ENCODE data around the gene MIF. TPM values are rescaled to one million over a fixed set of nuclear protein-coding genes. Genes with fewer than 3 reads are reported as not detected.
A peak's percentile ranks its signal among the peaks of the same experiment; 100 is the strongest.
"Not testable (repeated sequence)": the region's sequence is repeated elsewhere in the genome, so short reads cannot be mapped to it uniquely, and the experiment has no call there.

MIF gene
- total and polyA plus RNA-seq, 2 experiments from 2014 or later: 335 to 2,233 TPM

DNA sequence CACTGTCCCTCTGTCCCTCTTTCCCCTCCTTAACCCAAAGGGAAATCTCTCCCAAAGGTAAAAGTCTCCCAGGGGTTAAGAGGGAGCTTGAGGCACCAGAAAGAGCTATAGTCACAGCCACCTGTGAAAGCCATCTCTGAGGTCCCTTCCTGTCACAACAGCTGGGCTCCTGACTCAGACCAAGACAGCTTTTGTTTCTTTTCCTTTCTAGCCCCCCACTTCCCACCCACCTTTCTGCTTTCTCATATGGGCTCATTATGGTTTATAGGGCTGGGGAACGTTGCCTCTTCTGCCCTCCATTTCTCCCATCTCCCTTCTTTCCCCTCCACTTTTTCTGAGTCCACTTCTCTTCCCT lies 19.1 kb downstream of the MIF start:
- 0% methylated on average over 1 of the region's 1 CpG for WGBS, 2 experiments (ENCODE audit: low coverage in 1 of 2, low lambda C conversion rate in 2 of 2, missing lambda C conversion rate in 2 of 2)
- H3K36me3 ChIP-seq (ENCODE audit: low read depth): no peaks in the 10 kb centered on the region
- H3K9me2 ChIP-seq (ENCODE audit: insufficient read depth): no peaks in the 10 kb centered on the region
- no peaks in the 10 kb centered on the region for H3K79me2 ChIP-seq (ENCODE audit: insufficient read depth)
- peak overlapping the region; percentile 75 for H3K27ac ChIP-seq
- H3K27me3 ChIP-seq (replicated peaks; ENCODE audit: insufficient read depth): no peaks in the 10 kb centered on the region
- no peaks in the 10 kb centered on the region for H3K9me3 ChIP-seq (ENCODE audit: low read depth)
- no peak for DNase-seq
- in situ Hi-C loops (cut with MboI): no loop called here
- peak overlapping the region; percentile 85 for H3K4me2 ChIP-seq (ENCODE audit: unreplicated experiment)
- peaks cover 17% of the 10 kb centered on the region for H3F3A ChIP-seq (ENCODE audit: insufficient read depth)
- H3K9ac ChIP-seq: peak overlapping the region; percentile 89
- TF ChIP-seq EZH2phosphoT487 (IDR thresholded peaks at IDR 0.05; ENCODE audit: insufficient read depth, low read depth) (no peak), EZH2 (IDR thresholded peaks at IDR 0.05; ENCODE audit: insufficient read depth, poor library complexity, severe bottlenecking) (no peak)
- H3K4me1 ChIP-seq (ENCODE audit: insufficient read depth): peaks cover 6% of the 10 kb centered on the region
- H3K4me3 ChIP-seq: peak overlapping the region; percentile 86
- H4K20me1 ChIP-seq (ENCODE audit: insufficient read depth): no peaks in the 10 kb centered on the region
- peak overlapping the region; percentile 87 for H2AFZ ChIP-seq

DNA sequence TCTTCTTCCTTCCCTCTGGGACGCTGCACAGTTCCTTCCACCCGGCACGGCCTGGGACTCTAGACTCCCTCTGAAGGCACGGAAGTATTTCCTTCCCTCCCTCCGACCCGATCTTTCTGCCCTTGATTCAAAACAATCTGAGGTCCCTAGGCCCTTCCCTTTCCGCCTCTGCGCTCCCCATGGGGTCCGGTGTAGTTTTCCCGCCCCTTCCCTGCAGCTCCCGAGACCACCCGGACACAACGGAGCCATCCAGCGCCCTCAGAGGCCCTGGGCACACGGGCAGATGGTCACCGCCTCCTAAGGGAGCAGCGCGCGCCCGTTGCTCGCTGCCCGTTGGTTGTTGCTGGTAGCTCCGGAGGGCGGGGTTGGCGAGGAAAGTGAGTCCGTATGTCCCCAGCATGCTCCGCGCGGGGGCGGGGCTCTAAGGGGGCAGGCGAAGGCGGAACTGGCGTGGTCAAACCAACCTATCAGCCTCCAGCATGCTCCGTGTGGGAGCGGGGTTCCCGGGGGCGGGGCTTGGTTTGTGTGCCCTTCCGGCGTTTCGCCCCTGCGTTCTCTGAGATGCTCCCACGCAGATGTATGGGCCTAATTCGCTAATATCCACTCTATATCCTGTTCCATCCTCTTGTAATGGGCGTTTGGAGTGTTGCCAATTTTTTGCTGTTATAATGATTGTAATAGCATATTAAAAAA lies 19.6 kb downstream of the MIF start:
- H3K9me3 ChIP-seq (ENCODE audit: low read depth): no peaks in the 10 kb centered on the region
- no peaks in the 10 kb centered on the region for H3K27me3 ChIP-seq (replicated peaks; ENCODE audit: insufficient read depth)
- peak overlapping the region; percentile 86 for H3K4me3 ChIP-seq
- peak; percentile 100 for DNase-seq
- H3K9ac ChIP-seq: peak overlapping the region; percentile 89
- no peaks in the 10 kb centered on the region for H4K20me1 ChIP-seq (ENCODE audit: insufficient read depth)
- H3K4me2 ChIP-seq (ENCODE audit: unreplicated experiment): peak overlapping the region; percentile 85
- TF ChIP-seq EZH2 (IDR thresholded peaks at IDR 0.05; ENCODE audit: insufficient read depth, poor library complexity, severe bottlenecking): no peak
- TF ChIP-seq EZH2phosphoT487 (IDR thresholded peaks at IDR 0.05; ENCODE audit: insufficient read depth, low read depth): no peak
- H3K27ac ChIP-seq: peak overlapping the region; percentile 75
- no peaks in the 10 kb centered on the region for H3K79me2 ChIP-seq (ENCODE audit: insufficient read depth)
- H3K4me1 ChIP-seq (ENCODE audit: insufficient read depth): peaks cover 6% of the 10 kb centered on the region
- H2AFZ ChIP-seq: peak overlapping the region; percentile 87
- 1% methylated on average over 44 of the region's 44 CpGs for WGBS, 2 experiments (ENCODE audit: low coverage in 1 of 2, low lambda C conversion rate in 2 of 2, missing lambda C conversion rate in 2 of 2)
- H3F3A ChIP-seq (ENCODE audit: insufficient read depth): peaks cover 17% of the 10 kb centered on the region
- H3K9me2 ChIP-seq (ENCODE audit: insufficient read depth): no peaks in the 10 kb centered on the region
- H3K36me3 ChIP-seq (ENCODE audit: low read depth): no peaks in the 10 kb centered on the region
- in situ Hi-C loops (cut with MboI): no loop called here

DNA sequence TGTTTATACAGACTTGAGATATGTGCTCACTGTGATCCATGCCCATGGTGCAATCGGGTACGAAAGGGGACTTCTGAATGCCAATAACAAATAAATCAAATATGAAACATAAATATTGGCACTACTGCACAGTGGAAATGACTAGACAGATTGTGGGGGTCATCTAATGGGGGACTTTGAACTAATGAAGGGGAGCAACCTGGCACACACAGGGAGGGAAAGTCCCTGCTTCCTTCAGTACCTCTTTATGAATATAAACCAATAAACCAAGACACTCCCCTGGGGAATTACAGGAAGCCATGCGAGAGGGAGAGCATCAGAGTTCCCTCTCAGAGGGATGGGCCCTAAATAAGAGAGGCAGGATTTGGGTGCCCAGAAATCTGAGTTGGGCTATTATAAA lies 21.1 kb downstream of the MIF start:
- H3K27ac ChIP-seq: no peak overlapping the region
- H3K4me2 ChIP-seq (ENCODE audit: unreplicated experiment): no peak overlapping the region
- WGBS, 2 experiments (ENCODE audit: low coverage in 1 of 2, low lambda C conversion rate in 2 of 2, missing lambda C conversion rate in 2 of 2): 83 to 86% methylated on average over 3 of the region's 3 CpGs
- in situ Hi-C loops (cut with MboI): no loop called here
- H3K36me3 ChIP-seq (ENCODE audit: low read depth): no peaks in the 10 kb centered on the region
- no peaks in the 10 kb centered on the region; the same call in 1 of the 2 replicates for H3K79me2 ChIP-seq (ENCODE audit: insufficient read depth)
- H3K9me2 ChIP-seq (ENCODE audit: insufficient read depth): no peaks in the 10 kb centered on the region
- H3K9me3 ChIP-seq (ENCODE audit: low read depth): no peaks in the 10 kb centered on the region
- no peak overlapping the region for H3K4me3 ChIP-seq
- peaks cover 17% of the 10 kb centered on the region for H3F3A ChIP-seq (ENCODE audit: insufficient read depth)
- peaks cover 6% of the 10 kb centered on the region for H3K4me1 ChIP-seq (ENCODE audit: insufficient read depth)
- DNase-seq: no peak
- H4K20me1 ChIP-seq (ENCODE audit: insufficient read depth): no peaks in the 10 kb centered on the region
- no peak overlapping the region for H3K9ac ChIP-seq
- TF ChIP-seq EZH2phosphoT487 (IDR thresholded peaks at IDR 0.05; ENCODE audit: insufficient read depth, low read depth) (no peak), EZH2 (IDR thresholded peaks at IDR 0.05; ENCODE audit: insufficient read depth, poor library complexity, severe bottlenecking) (no peak)
- no peak overlapping the region for H2AFZ ChIP-seq
- no peaks in the 10 kb centered on the region for H3K27me3 ChIP-seq (replicated peaks; ENCODE audit: insufficient read depth)

DNA sequence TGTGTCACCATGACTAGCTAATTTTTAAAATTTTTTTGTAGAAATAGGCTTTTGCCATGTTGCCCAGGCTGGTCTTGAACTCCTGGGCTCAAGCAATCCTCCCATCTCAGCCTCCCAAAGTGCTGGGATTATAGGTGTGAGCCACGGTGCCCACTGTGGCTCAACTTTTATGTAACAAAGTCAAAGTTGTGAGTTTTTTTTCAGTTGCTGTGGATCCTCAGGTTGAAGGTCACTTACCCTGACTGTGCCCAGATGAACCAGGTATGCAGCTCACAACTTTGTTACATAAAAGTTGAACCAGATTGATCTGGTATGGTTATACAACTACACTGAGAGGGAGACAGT lies 26.1 kb downstream of the MIF start:
- H3K27ac ChIP-seq; DNase-seq; H3K9me2 ChIP-seq (ENCODE audit: insufficient read depth); H3K27me3 ChIP-seq (replicated peaks; ENCODE audit: insufficient read depth); H3K36me3 ChIP-seq (ENCODE audit: low read depth); H3K4me1 ChIP-seq (ENCODE audit: insufficient read depth); H3K79me2 ChIP-seq (ENCODE audit: insufficient read depth); H2AFZ ChIP-seq; H3K9me3 ChIP-seq (ENCODE audit: low read depth); H3K4me2 ChIP-seq (ENCODE audit: unreplicated experiment); H3F3A ChIP-seq (ENCODE audit: insufficient read depth); H4K20me1 ChIP-seq (ENCODE audit: insufficient read depth); H3K4me3 ChIP-seq; in situ Hi-C loops (cut with MboI); H3K9ac ChIP-seq: not testable (repeated sequence)
- WGBS, 2 experiments (ENCODE audit: low coverage in 1 of 2, low lambda C conversion rate in 2 of 2, missing lambda C conversion rate in 2 of 2): 86 to 94% methylated on average over 1 of the region's 1 CpG

DNA sequence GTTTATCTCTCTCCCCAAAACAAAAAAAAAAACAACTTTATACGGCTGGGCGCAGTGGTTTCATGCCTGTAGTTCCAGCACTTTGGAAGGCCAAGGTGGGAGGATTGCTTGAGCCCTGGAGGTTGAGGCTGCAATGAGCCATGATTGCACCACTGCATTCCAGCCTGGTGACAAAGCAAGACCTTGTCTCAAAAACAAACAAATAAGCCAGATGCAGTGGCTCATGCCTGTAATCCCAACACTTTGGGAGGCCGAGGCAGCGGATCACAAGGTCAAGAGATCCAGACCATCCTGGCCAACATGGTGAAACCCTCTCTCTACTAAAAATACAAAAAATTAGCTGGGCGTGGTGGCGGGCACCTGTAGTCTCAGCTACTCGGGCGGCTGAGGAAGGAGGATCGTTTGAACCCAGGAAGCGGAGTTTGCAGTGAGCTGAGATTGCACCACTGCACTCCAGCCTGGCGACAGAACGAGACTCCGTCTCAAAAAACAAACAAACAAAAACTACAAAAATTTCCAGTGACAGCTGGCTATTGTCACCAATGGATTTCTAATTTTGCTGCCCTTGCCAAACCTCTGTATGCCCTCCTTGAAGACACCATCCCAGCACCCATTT lies 27.5 kb downstream of the MIF start:
- H3K4me3 ChIP-seq, H2AFZ ChIP-seq: not testable (repeated sequence)
- WGBS, 2 experiments (ENCODE audit: low coverage in 1 of 2, low lambda C conversion rate in 2 of 2, missing lambda C conversion rate in 2 of 2): 86 to 97% methylated on average over 13 of the region's 13 CpGs

More for the DNA sequence above, 27.5 kb downstream of the MIF start:
- H3F3A ChIP-seq (ENCODE audit: insufficient read depth); H3K27me3 ChIP-seq (replicated peaks; ENCODE audit: insufficient read depth); H3K4me1 ChIP-seq (ENCODE audit: insufficient read depth); H3K79me2 ChIP-seq (ENCODE audit: insufficient read depth); H3K9ac ChIP-seq; H3K4me2 ChIP-seq (ENCODE audit: unreplicated experiment); H3K9me2 ChIP-seq (ENCODE audit: insufficient read depth); H3K9me3 ChIP-seq (ENCODE audit: low read depth); H3K27ac ChIP-seq; H4K20me1 ChIP-seq (ENCODE audit: insufficient read depth); in situ Hi-C loops (cut with MboI): not testable (repeated sequence)
- peaks cover 11% of the 10 kb centered on the region; the same call in 1 of the 2 replicates for H3K36me3 ChIP-seq (ENCODE audit: low read depth)
- DNase-seq: peak; percentile 27

Measured in GM23248 (cell line).